Embryonic facial prominence (tissue), 1 donor: ENCODE data around the gene SIKE1.
"Not testable (repeated sequence)": the region's sequence is repeated elsewhere in the genome, so short reads cannot be mapped to it uniquely, and the experiment has no call there.

ENCODE experiments used
- DNase-seq: peaks from one replicate; pipeline ENCODE4 v3.0.0-alpha.2; 2016; ENCODE audit errors: extremely low spot score

The SIKE1 gene

DNA sequence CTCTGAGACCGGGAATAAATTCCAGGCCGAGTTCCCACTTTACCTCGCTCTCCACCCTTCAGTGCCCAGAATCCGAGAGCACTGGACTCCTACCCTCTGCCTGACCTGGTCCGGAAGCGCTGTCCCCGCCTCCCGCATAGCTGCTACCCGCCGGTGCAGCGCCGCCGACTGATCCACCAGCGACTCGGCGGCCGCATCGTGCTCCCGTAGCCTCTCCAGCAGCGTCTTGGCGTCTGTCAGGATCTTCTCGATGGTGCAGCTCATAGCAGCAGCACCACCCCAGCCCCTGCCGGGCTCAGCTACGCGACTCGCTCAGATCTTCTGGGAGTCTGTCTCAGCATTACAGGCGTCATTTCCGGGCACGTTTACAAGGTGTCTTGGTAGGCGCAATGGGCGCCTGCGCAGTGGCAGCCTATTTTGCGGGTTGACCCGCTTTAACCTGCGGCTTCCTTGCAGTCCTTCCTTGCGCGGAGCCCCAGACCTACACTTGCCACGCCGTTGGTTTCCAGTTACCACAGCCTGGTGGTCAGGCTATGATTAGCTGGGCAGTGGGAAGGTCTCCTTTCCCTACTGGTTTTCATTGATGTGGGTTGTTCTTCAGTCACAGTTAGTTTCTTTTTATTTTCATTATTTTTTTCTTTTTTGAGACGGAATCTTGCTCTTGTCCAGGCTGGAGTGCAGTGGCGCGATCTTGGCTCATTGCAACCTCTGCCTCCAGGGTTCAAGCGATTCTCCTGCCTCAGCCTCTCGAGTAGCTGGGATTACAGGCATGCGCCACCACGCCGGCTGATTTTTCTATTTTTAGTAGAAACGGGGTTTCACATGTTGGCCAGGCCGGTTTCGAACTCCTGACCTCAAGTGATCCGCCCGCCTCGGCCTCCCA is at the start of gene SIKE1:
Gene SIKE1 (minus strand): TSS at position 342 of the 883 bp plus-strand sequence. CDS start 78 bp downstream, at position 264.
- peak; percentile 88 for DNase-seq

- DNase-seq: not testable (repeated sequence)
These were observed 49.6 kb upstream of the SIKE1 start for GRCh38 chr1:114830075-114830474.

DNA sequence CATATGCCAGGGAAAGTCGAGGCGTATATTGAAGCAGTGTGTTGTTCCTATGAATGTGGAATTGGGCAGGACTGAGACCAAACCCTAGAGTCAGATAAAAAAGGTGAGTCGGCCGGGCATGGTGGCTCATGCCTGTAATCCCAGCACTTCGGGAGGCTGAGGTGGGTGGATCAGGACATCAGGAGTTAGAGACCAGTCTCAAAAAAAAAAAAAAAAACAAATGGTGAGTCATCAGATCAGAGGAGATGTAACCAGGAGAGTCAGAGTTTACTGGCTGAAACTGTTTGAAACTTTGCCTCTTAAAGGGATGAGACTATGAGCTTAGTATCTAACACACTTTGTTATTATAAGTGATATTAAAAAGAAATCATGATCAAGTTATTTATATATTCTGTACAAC is 47.8 kb upstream of the SIKE1 start:
- no peak for DNase-seq

- no peak for DNase-seq
These were observed 41.5 kb upstream of the SIKE1 start for GRCh38 chr1:114821978-114822377.

DNA sequence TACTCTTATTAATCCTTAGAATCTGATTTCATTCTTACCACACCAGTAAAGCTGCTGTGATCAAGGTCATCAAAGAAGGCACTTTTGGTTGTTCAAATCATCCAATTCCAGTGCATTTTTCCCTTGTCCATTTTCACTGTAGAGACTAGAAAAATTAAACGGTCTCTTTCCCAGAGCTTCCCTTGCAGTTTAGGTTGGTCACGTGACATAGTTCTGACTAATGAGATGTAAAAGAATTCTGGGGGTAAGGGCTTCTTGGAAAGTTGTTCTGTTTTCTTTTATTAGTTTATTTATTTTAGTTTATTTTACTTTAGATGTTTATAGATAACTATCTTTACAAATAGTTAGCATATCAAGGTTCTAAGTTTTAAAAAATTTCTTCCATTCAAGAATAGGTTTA is 39.9 kb upstream of the SIKE1 start:
- DNase-seq: no peak

- DNase-seq: no peak
These were observed 39.4 kb upstream of the SIKE1 start for GRCh38 chr1:114819869-114820268.

- DNase-seq: not testable (repeated sequence)
These were observed 24.0 kb upstream of the SIKE1 start for GRCh38 chr1:114804449-114804848.

- DNase-seq: no peak
These were observed 22.5 kb upstream of the SIKE1 start for GRCh38 chr1:114803001-114803400.

DNA sequence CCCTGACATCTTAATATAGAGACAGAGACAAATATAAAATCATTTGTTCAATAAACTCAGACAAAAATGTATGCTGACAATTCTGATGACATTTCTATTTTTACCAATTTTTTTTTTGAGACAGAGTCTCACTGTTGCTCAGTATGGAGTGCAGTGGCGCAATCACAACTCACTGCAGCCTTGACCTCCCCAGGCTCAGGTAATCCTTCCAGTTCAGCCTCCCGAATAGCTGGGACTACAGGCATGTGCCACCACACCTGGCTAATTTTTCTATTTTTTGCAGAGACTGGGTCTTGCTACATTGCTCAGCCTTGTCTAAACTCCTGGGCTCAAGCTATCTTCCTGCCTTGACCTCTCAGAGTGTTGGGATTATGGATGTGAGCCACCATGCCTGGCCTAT is 13.6 kb upstream of the SIKE1 start:
- no peak for DNase-seq

DNA sequence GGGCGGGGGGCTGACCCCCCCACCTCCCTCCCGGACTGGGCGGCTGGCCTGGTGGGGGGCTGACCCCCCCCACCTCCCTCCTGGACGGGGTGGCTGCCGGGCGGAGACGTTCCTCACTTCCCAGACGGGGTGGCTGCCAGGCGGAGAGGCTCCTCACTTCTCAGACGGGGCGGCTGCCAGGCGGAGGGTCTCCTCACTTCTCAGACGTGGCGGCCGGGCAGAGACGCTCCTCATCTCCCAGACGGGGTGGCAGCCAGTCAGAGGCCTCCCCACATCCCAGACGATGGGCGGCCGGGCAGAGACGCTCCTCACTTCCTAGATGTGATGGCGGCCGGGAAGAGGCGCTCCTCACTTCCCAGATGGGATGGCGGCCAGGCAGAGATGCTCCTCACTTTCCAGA is 10.1 kb upstream of the SIKE1 start:
- DNase-seq: not testable (repeated sequence)

GRCh38 chr1:114786440-114786839 is 6.0 kb upstream of the SIKE1 start:
- not testable (repeated sequence) for DNase-seq

DNA sequence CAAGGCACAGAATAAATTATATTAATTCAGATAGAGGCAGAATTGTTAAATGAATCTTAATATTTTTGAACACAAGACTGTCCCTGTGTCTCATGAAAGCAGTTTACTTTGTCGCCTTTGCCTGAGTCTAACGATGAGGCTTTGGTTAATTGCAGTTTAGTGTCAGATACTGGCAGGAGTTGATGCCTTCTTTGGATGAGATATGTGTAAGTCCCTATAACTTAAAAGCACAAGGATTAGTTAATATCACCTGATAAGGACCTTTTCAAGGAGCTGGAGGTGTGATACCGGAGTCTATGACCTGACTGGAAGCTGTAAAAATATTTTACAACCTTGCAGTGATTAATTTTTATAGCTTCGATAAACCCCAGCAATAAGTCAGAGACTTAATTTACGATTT is 2.0 kb upstream of the SIKE1 start:
- DNase-seq: no peak

- DNase-seq: no peak
These were observed 763 bp downstream of the SIKE1 start for GRCh38 chr1:114779722-114780121.

- DNase-seq: not testable (repeated sequence)
These were observed 3.8 kb downstream of the SIKE1 start for GRCh38 chr1:114776726-114777125.

DNA sequence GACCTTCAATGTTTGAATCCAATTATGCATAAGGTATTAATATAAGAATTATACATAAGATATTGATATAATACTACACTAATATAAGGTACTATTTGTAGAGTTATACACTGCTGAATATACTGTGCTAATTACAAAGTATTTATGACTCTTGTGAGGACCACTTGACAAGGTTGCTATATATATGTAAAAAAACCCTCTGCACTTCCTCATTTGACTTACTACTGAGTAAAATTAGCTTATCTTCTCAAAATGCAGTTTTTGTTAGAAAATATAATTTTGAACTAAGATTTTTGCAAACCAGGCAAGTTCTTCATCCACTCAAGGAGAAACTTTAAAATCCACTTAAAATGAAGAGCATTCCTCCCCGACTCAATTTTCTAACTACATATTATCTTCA is 8.5 kb downstream of the SIKE1 start:
- DNase-seq: no peak

DNA sequence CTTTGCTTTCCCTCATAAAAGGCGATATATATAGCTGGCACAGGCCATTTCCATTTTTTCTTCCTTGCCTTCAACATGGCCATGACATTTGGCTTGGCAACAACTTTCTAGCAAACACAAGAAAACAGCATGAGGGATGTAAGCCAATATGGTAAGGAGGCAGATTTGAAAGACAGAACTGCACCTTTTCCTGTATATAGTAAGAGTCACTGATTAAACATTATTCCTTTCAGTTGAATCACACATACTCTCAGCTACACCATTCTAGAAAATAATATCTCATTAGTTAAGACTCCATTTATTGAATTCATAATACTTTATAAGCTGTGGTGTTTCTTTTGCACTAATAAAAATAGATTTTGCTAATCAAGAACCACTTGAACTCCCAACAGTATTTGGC is 9.5 kb downstream of the SIKE1 start:
- DNase-seq: no peak

DNA sequence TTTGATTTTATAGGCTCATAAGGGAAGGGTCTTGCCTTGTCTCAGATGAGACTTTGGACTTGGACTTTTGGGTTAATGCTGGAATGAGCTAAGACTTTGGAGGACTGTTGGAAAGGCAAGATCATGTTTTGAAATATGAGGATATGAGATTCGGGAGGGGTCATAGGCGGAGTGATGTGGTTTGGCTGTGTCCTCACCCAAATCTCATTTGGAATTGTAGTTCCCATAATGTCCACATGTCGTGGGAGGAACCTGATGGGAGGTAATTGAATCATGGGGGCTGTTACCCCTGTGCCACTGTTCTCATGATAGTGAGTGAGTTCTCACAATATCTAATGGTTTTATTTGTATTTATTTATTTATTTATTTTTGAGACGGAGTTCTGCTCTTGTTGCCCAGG is 15.8 kb downstream of the SIKE1 start:
- DNase-seq: no peak

DNA sequence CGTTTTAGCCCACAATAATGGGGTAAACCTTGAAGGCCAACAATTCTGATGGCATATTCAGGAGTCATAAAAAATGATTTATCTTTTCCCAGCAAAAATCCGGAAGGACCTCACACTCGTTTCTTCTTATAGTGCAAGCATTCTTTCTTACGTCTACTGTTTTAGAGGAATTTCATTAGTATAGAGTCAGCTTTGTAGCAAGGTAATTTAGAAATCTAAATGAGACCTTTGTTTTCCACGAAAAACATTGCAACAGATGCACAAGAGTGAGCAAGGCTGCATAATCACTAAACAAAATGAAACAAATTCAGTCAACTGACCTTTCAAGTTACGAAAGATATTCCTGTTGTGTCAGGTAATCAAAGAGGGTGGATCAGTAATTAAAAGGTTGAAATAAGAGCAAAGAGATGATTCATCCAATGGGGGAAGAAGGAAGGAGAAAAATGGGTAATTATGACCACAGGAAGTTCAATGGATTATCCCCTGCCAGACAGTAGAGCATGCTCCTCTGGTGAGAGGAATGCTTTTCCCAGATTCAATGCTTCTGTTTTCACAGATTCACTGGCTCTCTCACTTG is 22.1 kb downstream of the SIKE1 start:
- no peak for DNase-seq

- DNase-seq: peak; percentile 97
These were observed 22.8 kb downstream of the SIKE1 start, which contains the start of gene CSDE1 for GRCh38 chr1:114757455-114758255. CSDE1 (minus strand) TSS chr1:114757984; CDS start chr1:114739890, 18,094 bp downstream.

DNA sequence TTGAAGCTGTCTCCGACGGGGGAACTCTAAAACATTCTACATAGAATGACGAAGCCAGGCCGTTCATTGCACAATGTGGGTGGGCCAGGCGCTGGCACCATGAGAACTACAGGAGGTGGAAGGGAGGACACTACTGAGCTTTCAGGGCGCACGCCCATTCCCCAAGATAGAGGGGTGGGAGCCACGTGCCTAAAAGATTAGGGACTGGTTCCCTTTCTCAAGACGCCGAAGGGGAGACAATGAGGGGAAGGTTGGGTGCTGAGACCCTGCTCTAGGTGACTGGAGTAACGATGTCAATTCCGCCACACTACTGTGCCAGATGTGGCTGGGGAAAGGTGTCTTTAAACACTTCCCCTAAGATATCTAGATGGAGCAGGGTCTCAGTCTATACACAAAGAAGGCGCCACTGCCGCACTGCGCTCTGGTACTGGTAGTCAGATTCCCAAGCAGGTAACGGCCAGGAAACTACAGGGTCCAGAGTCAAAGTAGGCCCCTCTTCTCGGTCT is 23.5 kb downstream of the SIKE1 start:
- no peak for DNase-seq

DNA sequence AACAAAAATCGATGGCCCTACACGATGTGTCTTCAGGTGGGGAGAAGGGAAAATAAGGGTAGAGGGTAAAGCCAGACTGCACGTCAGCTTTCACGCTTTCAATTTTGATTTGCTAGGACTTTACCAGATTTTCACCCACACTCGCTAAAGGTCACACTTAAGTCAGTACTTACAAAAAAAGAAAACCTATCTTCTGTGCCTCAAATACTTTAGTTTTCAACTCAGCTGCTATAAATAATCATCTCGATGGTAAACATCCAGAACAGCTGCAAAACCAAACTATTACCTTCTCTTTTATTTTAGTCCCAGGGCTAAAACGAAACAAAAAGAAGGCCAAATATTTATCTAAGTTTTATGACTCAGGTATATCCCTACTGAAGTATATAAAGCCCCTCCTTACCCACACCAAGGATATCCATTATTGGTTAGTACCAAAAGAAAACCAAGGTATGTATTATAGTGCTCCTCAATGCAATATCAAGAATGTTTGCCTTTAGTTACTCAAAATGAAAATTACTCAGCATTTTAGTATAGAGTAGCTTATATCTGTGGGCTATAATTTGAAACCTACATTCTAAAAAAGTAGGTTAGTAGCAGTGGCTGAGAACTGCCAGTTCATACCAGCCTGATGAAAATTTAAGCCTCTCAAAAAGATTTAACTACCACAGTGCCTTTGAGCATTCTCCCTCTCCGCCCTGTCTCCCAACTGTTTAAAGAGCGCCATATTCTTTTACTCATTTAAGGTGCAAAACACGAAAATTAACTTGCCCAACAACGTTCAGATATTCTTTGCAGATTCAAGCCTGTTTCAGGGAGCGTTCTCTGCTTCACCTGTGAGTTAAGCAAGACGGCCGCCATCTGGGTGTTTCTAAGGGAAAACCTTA is 24.2 kb downstream of the SIKE1 start:
- DNase-seq: no peak
